NCI-H226 (cell line): ENCODE data around the gene RGS16.

ENCODE experiments used
- DNase-seq: peaks from one replicate; pipeline ENCODE4 v3.0.0-alpha.2; 2015

Gene RGS16

DNA sequence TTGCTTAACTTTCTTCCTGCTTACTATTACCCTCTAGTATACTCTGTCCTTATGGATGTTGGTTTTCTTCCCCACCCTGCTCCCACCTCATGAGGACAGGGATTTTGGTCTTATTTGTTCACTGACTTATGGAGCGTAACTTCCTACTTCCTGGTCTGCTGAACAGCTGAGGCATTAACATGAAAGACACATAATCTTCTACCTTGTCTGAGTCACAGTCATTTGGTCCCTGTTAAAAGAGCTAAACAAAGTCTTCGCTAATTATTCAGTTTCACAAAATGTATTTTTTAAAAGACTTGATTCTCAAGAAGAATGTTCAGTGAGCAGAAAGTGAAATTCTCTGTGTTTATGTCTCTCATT, 33.6 kb downstream of the RGS16 start:
- DNase-seq, result no peak

DNA sequence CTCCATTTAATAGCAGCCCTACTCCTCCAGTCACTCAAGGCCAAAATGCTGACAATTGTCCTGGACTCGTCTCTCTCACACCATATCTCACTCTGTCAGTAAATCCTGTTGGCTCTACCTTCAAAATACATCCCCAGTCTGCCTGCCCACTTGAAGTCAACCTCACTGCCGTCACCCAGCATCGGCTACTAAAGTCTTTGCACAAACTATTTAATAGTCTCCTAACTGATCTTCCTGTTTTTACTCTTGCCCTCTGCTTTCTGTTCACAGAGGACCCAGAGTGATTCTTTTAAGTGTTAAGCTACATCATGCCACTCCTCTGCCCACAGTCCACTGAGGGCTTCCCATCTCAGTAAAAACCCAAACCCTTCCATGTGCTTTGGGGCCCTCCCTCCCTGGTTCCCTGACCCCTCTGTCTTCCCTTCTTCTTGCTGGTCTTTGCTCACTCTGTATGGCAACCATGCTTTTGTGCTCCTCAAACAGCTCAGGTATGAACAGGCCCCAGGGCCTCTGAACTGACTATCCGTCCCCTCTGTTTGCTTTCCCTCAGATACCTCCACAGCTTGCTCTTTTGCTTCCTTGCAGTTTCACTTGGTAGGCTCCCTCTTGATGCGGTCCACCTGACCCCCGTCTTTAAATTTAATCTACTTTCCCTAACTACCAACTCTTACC, 34.1 kb downstream of the RGS16 start:
- DNase-seq, result no peak

DNA sequence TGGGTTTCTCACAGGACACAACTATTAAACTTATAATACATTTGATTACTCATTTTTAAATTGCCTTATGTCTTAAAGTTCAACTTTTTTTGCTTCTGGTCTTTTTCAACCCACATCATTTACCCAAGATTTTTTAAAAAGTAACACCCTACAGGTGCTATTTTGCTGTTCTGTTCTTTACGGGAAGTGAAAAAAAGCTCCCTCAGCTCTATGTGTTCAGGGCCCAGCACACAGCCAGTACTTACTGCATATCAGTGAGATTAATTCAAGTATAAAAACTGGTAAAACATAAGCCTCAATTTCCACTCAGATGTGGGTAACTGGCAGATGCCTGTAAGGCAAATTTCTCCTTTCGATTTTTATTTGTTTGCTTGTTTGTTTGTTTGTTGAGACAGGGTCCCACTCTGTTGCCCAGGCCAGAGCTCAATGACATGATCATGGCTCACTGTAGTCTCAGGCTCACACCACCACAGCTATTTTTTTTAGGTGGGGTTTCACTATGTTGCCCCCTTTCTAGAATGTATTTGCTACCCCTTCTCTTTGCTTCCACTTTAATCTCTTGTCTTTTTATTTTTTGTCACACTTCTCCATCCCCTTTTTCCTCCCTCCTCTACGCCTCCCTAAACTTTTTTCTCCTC, 35.4 kb downstream of the RGS16 start:
- no peak for DNase-seq

DNA sequence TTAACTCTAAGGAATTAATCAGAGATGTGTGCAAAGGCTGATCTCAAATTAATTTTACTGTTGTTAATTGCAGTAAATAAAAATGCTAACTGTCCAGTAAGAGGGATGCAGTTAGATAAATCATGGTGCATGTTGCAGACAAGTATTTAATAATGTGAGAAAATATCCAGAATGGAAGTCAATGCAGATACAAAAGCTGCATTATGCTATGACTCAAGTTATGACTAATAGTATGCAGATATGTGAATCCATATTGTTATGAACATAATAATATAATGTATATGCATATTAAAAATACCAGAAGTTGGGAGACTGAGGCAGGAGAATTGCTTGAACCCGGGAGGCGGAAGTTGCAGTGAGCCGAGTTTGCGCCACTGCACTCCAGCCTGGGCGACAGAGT, 36.6 kb downstream of the RGS16 start:
- DNase-seq, result no peak

DNA sequence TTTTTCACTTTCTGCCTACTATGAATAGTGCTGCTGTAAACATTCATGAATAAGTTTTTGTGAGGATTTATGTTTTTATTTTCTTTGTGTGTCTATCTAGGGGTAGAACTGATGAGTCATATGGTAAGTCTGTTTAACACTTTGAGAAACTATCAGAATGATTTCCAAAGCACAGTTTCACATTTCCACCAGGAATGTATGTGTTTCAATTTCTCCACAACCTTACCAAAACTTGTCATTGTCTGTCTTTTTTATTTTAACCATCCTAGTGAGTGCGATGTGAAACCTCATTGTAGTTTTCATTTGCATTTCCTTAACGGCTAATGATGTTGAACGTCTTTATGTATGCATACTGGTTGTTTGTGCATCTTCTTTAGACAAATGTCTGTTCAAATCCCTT, 38.7 kb downstream of the RGS16 start:
- DNase-seq, result no peak

DNA sequence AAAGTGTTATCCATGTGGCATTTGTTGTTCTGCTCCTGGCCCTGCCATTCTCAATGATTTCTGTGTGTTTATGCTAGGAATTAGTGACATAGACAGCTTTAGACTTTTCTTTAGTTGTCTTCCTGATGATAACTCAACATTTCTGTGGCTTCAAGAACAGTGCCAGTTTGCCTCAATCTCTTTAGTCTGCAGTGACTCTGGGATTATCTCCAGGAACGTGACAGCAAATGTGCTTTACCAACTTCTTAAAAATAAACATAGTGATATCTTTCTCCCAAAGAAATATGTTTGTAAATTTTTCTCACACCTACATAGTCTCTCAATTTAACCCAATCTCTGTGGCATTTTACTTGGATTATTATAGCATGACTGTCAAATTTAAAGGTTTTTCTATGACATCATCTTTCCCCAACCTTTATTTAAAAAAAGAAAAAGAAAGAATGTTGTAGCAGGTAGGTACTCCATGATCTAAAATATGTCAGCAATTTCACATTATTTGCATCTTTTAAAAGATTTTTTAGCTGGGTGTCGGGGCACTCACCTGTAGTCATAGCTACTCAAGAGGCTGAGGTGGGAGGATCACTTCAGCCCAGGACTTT, 39.7 kb downstream of the RGS16 start:
- no peak for DNase-seq

DNA sequence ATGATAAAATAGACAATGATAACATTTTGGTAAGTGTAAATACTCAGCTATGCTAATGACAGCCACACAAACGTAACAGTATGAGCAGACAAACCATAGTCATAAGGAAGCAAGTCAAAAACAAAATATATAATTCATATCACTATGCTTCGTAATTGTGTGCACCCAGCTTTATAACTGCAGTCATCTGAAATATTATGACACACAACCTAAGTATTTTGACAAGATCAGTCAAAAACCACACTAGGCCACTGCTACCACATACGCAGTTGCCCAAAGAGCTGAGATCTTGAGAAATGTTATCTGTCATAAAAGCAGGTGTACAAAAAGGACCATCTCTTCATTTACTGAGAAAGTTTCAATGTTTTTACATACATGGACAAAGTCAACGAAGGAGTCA, 41.1 kb downstream of the RGS16 start:
- DNase-seq, result no peak

DNA sequence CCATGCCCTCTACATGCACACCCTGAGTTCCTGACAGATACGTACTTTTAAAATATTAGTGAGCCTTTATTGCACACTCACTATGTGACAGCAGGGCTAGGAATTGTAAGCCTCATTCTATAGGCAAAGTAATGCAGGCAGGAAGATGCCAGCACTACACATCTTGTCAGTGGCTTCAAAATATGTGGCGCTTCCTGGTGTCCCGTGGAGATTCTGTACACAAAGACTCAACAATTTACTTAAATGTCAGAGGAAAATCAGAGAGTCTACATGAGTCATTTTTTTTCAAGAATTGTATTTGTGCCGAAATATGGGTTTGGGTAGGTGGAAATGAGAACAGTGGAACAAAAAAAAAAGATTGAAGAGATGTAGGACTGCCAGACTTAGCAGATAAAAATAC, 42.7 kb downstream of the RGS16 start:
- DNase-seq, result no peak

DNA sequence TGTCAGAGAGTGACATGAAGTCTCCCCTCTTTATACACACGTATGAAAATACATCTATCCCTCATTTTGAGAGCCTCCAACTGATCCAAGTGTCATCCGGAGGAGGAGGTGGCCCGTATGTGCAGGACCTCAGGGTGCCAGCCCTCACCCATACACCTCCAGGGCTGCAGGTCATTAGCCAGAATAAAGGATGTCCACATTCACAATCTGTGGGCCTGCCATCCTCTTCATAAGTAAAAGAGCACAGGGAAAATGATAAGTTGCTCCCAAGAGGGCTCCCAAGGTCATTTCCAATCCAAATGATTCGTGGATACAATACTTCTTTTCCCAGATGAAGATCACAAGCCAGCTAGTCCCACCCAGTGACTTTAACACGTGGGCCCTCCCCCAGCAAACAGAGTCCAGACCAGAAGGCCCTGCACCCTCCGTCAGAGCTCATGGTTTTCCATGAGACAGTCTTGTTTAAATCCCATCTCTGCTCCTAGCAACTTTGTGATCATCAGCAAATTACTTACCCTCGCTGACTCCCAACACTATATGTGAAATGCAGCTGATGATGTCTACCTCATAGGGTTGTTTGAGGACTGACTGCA, 43.7 kb downstream of the RGS16 start:
- DNase-seq, result no peak

DNA sequence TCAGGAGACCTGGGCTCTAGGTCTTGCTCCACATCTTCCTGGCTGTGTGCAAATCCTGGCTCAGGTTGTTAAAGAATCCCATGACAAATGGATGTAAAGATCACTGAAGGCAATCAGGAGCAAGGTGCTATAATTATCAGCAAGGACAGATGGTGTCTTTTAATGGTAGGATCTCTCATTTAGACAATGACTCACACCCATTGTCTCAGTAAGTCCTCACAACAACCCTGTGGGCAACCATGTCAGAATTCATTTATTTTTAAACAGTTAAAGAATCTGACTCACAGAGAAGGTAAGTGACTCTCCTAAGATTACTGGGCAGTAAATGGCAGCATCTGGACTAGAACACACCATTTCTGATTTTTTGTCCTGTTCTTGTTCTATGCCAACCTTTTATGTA, 47.9 kb downstream of the RGS16 start:
- no peak for DNase-seq

DNA sequence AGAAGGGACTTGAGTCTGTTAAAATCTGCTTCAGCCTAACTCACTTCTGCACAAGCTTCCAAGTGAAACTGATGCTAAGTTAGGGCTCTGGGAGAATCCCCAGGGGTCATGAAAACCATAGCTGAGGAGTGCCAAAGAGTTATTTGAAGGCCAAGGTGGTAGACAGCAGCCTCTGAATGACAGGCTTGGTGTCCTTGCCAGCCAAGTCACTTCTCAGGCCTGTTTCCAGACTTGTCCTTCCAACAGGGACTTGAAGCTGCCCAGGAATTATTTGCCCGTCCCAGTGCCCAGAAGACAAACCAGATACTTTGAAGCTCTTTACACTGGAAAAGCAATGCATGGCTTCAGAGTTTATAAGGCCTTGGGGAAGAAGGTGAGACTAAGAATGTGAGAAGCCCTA, 48.7 kb downstream of the RGS16 start:
- DNase-seq, result no peak

DNA sequence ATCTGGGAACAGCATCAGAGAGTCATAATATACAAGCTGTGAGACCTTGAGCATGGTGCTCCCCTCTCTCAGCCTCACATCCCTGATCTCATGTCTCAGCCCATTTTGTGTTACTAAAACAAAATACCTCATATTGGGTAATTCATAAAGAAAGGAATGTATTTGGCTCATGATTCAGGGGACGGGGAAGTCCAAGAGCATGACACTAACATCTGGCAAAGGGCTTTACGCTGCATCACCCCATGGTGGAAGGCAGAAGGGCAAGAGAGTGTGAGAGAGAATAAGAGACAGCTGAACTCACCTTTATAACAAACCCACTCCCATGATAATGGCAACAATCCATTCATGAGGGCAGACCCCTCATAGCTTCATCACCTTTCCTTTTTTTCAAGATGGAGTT, 51.7 kb downstream of the RGS16 start:
- no peak for DNase-seq

DNA sequence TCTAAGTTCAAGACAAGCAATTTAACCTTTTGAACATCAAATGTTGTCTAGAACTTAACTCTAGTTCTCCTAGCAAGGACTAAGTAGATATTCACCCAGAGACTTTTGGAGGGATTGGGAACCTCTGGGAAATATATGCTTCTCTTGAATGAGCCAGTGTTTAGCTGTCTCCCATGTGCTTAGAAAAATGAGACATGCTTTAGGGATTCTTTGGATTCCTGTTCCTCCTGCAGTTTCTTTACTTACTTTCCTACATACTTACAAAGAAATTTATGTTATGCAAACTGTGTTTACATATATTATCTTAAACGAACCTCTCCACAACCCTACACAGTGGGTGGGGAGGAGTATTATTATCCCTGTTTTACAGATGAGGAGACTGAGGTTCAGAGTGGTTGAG, 54.4 kb downstream of the RGS16 start:
- no peak for DNase-seq

DNA sequence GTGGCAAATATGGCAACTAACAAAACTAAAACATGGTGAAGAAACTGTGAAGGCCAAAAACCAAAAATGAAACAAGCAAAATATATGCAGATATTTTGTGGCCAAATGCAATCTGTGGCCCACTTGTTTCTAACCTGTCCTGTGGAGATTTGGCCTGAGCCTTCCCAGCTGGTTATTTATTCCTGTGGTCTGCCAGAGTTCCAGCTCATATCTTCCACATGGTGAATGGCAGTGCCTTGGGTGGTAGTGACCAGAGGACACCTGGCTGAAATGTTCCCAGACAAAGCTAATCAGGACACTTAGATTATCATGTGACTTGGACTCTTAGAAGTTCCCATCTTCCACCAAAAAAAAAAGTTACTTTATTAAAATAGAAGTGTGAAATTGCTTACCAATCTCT, 54.8 kb downstream of the RGS16 start:
- no peak for DNase-seq
